GM19239 (cell line): ENCODE data around the gene CSH2.

Experiments used
- DNase-seq: peaks from one replicate; pipeline ENCODE4 v3.0.0; 2011; ENCODE audit warnings: low spot score; ENCODE audit not compliant: insufficient read length
- FAIRE-seq: peaks from 2 replicates; lab custom pipeline; 2011; peaks lifted over from hg19 to GRCh38; lab: Jason Lieb, UNC

Gene CSH2

GRCh38 chr17:63838631-63839171 lies 34.8 kb downstream of the CSH2 start:
- DNase-seq (no peak), FAIRE-seq (no peak)

GRCh38 chr17:63837962-63838600 lies 35.4 kb downstream of the CSH2 start:
- DNase-seq, result no peak
- no peak for FAIRE-seq

GRCh38 chr17:63837480-63837879 lies 36.0 kb downstream of the CSH2 start:
- no peak for DNase-seq
- FAIRE-seq, result no peak

GRCh38 chr17:63836811-63837210 lies 36.7 kb downstream of the CSH2 start:
- FAIRE-seq (no peak), DNase-seq (no peak)

GRCh38 chr17:63835167-63835720 lies 38.2 kb downstream of the CSH2 start:
- no peak for DNase-seq
- FAIRE-seq, result no peak

GRCh38 chr17:63834431-63835166 lies 38.9 kb downstream of the CSH2 start:
- FAIRE-seq (peak; percentile 61), DNase-seq (peak; percentile 42)

GRCh38 chr17:63833741-63834373 lies 39.6 kb downstream of the CSH2 start:
- no peak for FAIRE-seq
- no peak for DNase-seq

- no peak for FAIRE-seq
Observed at GRCh38 chr17:63833026-63833740, 40.3 kb downstream of the CSH2 start.

GRCh38 chr17:63832455-63832854 lies 41.0 kb downstream of the CSH2 start:
- DNase-seq, result no peak
- no peak for FAIRE-seq

More at GRCh38 chr17:63833026-63833740, 40.3 kb downstream of the CSH2 start:
- no peak for DNase-seq

GRCh38 chr17:63832014-63832413 lies 41.5 kb downstream of the CSH2 start:
- no peak for FAIRE-seq
- DNase-seq, result no peak

- DNase-seq (no peak), FAIRE-seq (no peak)
Observed at GRCh38 chr17:63831505-63831904, 42.0 kb downstream of the CSH2 start.

- DNase-seq (no peak), FAIRE-seq (no peak)
Observed at GRCh38 chr17:63830904-63831491, 42.5 kb downstream of the CSH2 start.

- DNase-seq, result no peak
- FAIRE-seq, result no peak
Observed at GRCh38 chr17:63830278-63830677, 43.2 kb downstream of the CSH2 start.

- DNase-seq (no peak), FAIRE-seq (no peak)
Observed at GRCh38 chr17:63828936-63829335, 44.5 kb downstream of the CSH2 start.

GRCh38 chr17:63827801-63828221 lies 45.7 kb downstream of the CSH2 start:
- FAIRE-seq (no peak), DNase-seq (no peak)

GRCh38 chr17:63827002-63827800 lies 46.3 kb downstream of the CSH2 start, which contains the start of the genes FTSJ3 and PSMC5:
Gene FTSJ3, minus strand, starts transcription at chr17:63827663. Its CDS starts 761 bp downstream, at chr17:63826902.
Gene PSMC5, plus strand, starts transcription at chr17:63827431. Its CDS starts 60 bp downstream, at chr17:63827491.
- peak; percentile 89 for DNase-seq
- FAIRE-seq, result peak; percentile 99

- FAIRE-seq (no peak), DNase-seq (no peak)
Observed at GRCh38 chr17:63826468-63827001, 46.9 kb downstream of the CSH2 start.

- no peak for FAIRE-seq
- no peak for DNase-seq
Observed at GRCh38 chr17:63824362-63824761, 49.1 kb downstream of the CSH2 start.
